Measurements from ENCODE around the gene DEPDC1B.
"Not testable (repeated sequence)": the region's sequence is repeated elsewhere in the genome, so short reads cannot be mapped to it uniquely, and the experiment has no call there.

The DEPDC1B gene

DNA sequence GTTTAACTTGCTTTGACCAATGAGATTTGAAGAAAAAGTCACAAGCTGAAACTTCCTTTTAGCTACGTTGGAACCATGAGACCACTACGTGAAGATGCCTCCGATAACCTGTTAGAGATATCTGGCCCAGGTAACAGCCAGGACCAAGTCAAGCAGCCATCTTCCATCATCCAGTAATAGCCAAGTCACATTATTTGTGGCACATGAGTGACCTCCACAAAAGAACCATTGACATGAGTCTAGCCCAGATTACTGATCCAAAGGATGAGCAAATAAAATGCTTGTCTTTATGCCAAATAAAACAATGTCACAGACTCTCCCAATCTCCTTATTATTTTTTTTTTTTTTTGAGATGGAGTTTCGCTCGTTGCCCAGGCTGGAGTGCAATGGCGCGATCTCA is 1.6 kb downstream of the DEPDC1B start:
- no peak for DNase-seq (ENCODE audit: low read depth in 2 of 2)

DNA sequence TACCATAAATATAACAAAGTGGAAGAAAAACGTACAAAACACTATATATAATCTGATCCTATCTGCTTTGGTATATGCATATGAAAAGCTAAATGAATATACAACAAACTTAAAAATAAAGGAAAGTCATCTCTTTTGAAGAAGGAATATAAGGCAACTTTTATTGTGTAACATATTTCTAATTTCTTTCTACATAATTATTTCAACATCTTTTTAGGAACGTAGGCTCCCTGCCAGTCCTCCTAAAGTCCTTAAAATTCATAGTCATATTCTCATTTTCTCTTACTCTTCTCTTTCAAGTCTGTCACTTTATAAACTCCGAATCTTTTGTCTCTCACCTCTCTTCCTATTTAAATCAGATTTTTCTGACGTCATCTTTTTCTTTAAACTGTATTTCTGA is 9.6 kb downstream of the DEPDC1B start:
- no peak for DNase-seq (ENCODE audit: low read depth in 2 of 2)

DNA sequence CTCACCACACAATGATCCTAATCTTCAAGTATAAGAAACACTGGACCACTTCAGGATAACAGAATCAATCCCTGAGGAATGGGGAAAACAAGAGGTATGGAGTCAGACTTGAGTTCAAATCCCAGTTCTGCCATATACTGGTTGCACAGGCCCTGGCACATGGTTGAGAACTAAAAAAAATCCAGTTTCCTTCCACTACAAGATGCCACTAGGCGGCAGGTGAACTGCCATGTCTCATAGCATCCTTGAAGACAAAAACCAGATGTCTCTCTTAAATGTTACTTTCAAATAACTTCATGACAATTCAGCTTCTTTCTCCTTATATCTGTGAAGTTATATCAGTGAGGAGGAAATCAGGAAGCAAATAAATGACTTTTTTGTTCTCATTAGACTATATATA is 11.0 kb downstream of the DEPDC1B start:
- no peak for DNase-seq (ENCODE audit: low read depth in 2 of 2)

DNA sequence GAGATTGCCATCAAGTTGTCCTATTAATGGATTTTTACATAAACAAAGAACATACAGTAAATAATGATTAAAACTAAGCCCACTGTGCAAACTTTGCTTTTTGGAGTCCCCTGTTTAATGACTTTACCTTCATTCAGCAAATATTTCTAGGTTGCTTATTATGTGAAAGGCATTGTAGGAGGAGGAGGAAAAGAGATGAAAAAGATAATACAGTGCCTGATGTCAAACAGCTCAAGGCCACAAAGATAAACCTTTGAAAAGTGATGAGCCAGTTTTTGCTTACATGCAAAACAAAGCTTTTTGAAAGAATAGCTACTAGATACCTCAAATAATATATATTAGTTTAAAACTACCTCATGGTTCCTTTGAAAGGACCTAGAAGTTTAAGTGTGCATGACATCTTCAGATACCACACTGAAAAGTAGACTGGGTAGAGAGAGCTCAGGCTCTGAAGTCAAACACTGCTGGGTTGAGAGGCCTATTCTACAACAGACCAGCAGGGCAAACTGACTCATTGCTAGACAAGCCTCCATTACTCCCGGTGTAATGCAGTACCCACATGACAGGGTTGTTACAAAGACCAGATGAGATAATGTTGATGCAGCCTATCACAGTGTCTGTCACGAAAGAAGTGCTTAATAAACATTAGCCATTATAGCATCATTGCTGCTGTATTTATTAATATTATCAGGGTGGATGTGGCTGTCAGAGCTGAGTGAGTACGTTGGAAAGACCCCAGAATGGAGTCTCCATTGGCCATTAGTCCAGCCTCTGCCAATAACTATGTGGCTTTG is 11.8 kb downstream of the DEPDC1B start:
- DNase-seq (ENCODE audit: low read depth in 2 of 2): no peak

DNA sequence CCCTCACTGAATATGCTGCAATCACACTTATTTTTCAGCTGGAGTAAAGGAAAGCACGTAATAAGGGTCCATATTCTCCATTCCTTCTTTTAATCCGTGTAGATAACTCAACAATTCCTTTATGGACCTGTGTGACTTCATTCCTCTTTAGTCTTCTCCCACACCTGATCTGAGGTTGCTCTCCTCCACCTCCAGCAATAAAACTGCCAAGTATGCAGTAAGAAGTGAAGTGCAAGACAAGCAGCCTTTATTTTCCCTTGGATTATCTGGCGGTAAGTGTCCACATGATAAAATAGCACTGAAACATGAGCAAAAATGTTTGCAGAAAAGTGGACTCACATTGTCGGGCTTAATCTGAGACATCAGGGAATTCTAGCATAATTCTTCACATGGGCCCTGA is 13.8 kb downstream of the DEPDC1B start:
- no peak for DNase-seq (ENCODE audit: low read depth in 2 of 2)

DNA sequence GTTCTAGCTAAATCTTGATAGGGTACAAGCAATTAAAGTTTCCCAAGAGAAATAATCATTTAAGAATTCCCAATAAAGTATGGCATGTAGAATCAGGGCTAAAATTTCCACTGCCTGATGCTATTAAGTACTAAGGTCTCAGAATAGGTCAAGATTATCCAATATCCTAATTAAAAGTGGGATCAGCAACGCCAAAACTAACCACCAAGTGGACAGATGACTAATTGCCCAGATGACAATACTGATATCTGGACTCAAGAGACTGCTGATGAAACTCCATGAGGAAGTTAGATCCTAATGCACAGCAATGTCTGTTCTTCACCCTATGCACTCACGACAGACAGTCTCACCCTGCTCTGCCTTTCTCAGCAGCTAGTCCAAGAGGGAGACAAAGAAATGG is 14.3 kb downstream of the DEPDC1B start:
- DNase-seq (ENCODE audit: low read depth in 2 of 2): no peak

DNA sequence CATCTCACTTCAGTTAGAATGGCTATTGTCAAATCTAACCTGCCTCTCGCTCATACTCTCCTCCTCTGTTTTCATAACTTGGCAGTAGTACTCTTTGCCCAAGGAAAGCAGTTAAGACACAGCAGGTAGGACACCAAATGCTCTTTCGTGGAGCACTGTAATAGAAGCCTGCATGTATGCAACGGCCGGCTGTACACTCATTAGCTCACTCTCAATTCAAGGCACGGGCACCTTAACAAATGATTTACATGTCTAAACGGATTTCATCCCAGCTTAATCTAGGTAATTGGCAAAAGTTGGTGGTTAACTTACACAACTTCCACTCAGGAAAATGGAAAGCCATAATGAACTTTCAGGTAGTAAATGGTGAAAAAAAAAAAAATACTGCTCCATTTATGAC is 14.9 kb downstream of the DEPDC1B start:
- DNase-seq (ENCODE audit: low read depth in 2 of 2): no peak

DNA sequence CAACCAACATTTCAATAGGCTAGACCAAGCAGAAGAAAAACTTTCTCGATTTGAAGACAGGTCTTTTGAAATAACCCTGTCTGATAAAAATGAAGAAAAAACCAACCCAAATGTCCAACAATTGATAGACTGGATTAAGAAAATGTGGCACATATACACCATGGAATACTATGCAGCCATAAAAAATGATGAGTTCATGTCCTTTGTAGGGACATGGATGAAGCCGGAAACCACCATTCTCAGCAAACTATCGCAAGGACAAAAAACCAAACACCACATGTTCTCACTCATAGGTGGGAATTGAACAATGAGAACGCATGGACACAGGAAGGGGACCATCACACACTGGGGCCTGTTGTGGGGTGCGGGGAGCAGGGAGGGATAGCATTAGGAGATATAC is 18.0 kb downstream of the DEPDC1B start:
- DNase-seq (ENCODE audit: low read depth in 2 of 2): not testable (repeated sequence)

DNA sequence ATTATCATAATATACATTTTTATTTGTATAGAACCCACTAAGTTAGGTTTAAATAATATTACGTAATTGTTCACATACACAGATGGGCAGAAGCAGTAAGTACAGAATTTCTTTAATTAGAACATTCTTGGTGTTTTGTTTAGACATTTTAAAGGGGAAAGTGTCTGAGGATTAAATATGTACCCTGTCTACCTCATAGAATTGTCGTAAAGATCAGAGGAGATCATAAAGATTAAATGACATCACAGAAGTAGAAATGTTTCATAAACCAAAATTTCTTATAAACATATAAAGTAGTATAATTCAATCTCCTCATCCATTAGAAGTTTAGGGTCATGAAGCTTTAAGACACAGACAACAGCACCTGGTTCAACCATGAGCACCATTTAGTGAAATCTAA is 20.1 kb downstream of the DEPDC1B start:
- no peak for DNase-seq (ENCODE audit: low read depth in 2 of 2)

DNA sequence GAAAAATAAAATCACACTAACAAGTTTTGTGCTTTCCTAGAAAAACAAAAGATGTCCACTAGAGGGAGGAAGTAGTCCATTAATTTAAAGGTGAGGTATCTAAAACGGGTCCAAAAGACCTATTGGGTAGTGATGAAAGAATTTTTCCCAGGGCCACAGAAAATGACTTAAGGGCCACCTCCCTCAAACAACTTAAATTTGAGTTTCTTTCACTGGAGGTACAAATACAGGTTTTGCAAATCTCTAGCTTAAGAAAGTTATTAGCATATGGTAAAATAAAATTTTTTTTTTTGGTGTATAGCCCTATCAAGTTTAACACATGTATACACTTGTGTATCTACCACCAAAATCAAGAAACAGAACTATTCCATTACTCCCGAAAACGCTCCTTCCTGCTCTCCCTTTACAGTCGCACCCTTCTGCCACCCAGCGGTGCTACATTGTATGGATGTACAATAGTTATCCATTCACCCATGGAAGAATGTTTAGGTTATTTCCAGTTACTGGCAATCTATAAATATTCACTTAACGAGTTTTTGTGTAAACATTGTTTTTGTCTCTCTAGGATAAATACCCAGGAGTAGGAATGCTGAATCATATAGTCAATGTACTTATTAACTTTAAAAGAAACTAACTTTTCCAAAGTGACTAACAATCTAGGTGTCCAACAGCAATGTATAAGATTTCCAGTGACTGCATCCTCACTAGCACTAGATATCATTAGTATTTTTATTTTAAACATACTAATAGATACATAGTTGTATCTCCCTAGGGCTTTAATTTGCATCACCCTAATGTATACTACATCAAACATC is 21.9 kb downstream of the DEPDC1B start:
- DNase-seq (ENCODE audit: low read depth in 2 of 2): no peak

DNA sequence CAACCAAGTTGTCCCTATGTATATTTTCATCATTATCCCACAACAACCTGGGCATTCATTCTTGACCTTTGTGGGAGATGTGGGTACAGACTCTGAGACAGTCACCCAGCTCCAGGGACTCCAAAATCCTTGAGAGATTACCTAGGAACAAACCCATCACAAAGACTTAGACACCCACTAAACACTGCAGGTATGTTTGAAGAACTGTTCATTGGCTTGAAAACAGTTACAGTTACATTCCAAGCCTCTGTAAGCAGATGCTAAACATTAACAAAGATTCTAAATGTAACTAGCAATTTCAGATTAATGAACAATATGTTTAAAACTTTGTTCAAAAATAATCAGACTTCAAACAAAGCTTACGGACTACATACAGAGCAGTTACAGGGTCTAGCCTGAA is 24.7 kb downstream of the DEPDC1B start:
- no peak for DNase-seq (ENCODE audit: low read depth in 2 of 2)

DNA sequence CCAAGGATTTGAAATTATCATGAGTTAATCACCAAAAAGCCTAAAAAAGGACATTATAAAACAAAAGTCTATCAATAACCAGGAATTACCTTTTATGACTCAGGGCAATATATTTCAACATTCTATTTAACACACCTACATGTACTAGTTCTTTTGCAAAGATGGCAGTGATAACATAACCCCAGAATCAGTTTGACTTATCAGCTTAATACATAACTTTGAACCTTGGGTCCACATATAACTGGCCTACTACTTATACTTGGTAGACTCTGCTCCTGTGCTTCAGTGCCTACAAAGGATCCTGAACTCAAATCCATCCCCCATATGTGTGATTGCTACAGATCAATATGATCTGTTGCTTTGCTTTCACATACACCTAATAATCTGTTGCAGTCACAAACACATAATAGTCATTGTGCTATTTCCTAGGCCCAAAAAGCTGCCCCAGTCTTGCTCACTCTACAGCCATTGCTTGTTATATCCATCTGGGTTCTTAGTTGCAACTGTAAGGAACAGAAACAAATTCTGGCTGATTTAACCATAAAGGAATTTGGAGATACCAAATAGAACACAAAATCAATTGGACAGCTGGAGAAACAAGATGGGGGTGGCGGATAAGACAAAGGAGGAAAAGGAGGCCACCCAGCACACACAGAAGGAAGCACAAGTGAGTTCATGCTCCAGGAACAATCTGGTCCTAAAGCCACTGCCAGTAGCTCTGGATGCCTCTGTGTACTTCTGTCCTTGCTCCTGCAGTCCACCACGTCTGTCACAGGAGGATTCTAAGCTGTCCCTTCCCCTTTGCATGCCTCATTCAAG is 25.5 kb downstream of the DEPDC1B start:
- DNase-seq (ENCODE audit: low read depth in 2 of 2): no peak

DNA sequence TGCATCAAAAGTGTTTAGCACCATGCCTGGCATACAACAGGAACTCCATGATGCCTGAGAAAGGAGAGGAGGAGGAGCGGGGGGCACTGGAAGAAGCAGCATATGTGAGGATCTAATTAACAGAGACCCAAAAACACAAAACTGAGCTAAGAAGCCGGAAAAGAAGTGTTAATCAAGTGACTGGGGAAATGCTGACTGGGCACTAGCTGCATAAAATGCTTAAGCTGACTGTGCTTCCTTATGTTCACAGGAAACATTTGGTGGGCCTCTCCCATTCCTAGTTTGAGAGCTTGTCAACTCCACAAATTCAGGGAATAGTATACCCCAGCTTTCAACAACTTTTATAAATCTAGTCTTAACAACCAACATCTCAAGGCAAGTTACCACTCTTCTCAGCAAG is 26.6 kb downstream of the DEPDC1B start:
- DNase-seq (ENCODE audit: low read depth in 2 of 2): no peak

DNA sequence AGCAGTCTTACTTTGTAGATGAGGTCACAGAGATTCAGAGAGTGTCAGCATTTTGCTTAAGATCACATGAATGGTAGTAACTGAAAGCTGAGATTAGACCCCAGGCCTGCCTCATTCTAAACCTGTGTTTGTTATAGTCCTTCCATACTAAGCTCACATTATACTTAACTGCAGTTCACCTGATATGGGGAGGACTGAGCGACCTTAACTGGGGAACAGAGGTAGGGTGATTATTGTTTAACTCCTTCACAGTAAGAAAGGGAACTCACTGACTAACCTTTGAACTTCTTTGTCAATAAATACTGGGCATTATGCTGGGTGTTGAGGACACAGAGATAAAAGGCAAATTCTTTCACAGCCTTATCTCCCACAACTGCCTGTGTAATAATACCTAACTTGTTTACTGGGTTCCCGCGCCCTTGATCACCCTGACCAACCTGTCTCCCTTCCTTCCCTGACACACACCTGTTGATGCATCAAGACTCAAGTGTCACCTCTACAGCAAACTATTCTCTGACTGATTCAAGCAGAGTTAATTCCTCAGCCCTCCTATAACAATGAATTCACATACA is 27.2 kb downstream of the DEPDC1B start:
- DNase-seq (ENCODE audit: low read depth in 2 of 2): no peak

DNA sequence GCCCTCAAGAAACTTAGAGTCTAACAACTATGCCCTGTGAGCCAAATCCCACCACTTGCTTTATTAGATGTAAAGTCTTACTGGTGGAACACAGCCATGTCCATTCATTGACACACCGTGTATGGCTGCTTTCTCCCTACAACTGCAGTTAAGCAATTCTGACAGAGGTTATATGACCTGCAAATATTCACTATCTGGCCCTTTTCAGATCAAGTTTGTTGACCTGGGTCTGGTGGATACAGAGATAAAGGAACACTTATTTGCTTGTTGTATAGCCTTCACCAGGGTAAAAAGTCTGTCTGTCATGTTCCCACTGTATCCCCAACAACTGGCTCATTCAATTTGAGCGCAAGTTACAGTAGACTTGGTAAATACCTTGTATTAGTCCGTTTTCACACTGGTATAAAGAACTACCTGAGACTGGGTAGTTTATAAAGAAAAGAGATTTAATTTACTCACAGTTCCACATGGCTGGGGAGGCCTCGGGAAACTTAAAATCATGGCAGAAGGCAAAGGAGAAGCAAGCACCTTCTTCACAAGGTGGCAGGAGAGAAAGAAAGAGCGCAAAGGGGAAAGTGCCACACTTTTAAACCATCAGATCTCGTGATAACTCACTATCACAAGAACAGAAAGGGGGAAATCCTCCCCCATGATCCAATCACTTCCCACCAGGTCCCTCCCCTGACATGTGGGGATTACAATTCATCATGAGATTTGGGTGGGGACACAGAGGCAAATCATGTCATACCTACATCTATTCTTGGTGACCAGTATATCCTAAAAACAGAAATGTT is 27.9 kb downstream of the DEPDC1B start:
- no peak for DNase-seq (ENCODE audit: low read depth in 2 of 2)

DNA sequence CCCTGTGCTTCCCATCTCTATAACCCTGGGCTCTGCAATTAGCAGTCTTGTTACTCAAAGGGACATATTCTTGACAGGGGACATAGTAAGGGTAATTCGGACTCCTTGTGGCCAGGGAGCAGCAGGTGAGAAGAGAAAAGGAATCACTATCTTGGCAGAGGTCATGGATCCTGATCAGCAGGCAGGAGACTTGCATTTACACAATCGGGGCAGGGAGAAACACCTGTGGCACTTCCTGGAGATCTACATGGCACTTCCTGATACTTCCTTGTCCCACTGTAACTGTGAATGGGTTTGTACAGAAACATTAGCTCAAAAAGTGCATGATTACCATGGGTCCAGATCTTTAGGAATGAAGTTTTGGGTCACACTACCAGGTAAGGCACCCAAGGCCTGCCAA is 29.2 kb downstream of the DEPDC1B start:
- no peak for DNase-seq (ENCODE audit: low read depth in 2 of 2)

DNA sequence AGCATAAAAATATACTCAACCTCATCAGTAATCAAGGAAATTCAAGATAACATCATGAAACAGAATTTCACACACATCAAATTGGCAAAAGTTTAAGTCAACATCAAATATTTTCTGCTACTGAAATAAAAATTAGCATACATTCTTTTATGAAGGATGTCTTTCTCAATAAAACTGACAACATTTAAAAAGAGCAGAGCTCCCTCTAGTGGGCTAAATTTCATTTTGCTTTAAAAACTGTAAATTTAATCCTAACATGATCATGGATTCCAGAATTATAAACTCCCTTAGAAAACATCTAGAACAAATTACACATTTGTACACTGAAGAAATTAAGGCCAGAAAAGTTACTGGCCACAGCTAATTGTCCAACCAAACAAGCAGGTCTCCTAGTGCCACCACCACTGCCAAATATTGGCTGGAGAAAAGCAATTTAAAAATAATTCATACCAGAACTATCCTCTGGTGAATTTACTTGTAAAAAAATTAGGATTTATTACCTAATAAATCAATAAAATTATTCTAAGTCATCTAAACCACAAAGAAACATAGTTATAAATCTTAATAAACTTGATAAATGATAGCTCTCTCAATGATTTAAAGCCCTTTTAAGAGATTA is 31.2 kb downstream of the DEPDC1B start:
- no peak for DNase-seq (ENCODE audit: low read depth in 2 of 2)

DNA sequence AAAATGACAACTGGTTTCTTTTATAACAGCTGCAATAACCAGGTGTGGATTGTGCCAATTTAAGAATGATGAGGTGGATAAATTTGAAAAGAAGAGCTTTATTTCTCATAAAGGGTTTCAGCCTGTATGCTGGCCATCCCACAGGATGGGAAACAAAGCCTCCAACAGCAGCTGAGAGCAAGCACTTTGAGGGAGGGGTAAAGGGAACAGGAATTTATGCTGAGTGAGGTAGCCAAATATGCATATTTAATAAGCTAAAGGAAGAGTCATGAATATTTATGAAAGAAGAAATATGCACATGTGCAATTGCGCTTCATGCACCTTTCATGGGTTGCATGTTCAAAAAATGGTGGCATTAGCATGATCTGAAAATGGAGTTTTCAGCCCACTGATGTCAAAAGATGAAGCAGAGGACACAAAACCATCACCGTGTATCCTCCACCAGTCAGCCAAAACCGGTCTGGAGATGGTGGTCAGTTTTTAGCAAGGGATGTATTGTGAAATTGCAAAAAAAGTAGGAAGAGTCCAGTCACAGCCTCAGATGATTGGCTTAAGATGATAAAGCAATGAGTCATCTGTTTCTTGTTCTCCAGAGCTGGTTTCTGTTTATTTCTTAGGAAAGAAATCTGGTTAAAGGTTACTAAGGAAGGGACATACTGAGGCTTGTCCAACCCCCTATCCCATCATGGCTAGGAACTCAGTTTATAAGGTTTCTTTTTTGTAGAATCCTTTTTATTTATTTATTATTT is 47.9 kb downstream of the DEPDC1B start:
- DNase-seq (ENCODE audit: low read depth in 2 of 2): no peak

DNA sequence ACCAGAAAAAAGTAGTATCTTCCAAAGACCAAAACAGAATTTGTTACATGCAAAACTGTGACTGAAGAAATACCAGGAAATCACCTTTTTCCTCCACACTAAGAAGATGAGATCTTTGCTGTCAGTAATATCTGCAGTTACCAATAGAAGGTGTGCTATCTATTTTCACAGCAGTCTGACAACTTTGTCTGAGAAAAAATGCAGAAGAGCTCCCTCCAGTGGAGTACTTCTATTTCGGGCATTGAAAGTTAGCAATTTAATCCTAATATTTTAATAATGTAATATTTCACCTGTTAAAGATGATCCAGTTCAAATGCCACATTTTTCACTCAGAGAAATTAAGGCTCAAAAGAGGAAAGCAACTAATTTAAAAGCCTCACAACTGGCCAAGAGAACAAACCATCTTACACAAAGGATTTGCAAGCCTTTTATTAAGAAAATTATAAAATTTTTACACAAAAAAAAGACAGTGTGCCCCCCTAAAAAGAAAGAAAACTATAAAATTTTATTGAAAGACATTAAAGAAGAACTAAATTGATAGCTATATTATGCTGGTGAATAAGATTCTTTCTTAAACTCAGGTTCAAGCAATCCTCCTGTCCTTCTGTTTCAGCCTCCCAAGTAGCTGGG is 50.6 kb downstream of the DEPDC1B start:
- no peak for DNase-seq (ENCODE audit: low read depth in 2 of 2)

DNA sequence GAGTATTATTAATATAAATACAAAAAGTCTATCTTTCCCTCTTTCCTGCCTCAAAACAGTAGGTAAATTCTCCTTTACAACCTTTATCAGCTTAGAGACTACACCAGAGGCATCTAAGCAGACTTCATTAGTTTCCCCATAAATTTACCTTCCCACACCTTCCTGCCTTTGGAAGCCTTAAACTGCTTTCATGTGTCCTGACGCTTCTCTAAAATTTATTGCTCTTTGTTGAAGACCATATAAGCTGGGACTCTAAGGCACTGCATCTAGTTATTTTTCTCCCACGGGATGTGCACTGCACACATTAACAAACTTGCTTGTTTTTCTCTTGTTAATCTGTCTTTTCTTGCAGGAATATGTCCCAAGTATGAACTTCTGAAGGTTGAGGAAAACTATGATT is 51.8 kb downstream of the DEPDC1B start:
- no peak for DNase-seq (ENCODE audit: low read depth in 2 of 2)
